HG03175 (cell line): ENCODE results near the gene HMCN1.

ENCODE experiments used
- ATAC-seq: cut with Tn5 transposase; IDR thresholded peaks from one replicate; pipeline ENCODE4 v1.9.1; 2021; ENCODE audit warnings: mild to moderate bottlenecking, moderate library complexity; ENCODE audit not compliant: unreplicated experiment

The HMCN1 gene

GRCh38 chr1:185895208-185895900, 161.2 kb downstream of the HMCN1 start:
- no peak for ATAC-seq

- ATAC-seq = no peak
Observed at GRCh38 chr1:185896863-185897262, 162.7 kb downstream of the HMCN1 start.

GRCh38 chr1:185906186-185906585, 172.0 kb downstream of the HMCN1 start:
- no peak for ATAC-seq

GRCh38 chr1:185907246-185907645, 173.1 kb downstream of the HMCN1 start:
- no peak for ATAC-seq

GRCh38 chr1:185911978-185912377, 177.8 kb downstream of the HMCN1 start:
- ATAC-seq = no peak

GRCh38 chr1:185912504-185912903, 178.3 kb downstream of the HMCN1 start:
- no peak for ATAC-seq

GRCh38 chr1:185914089-185914488, 179.9 kb downstream of the HMCN1 start:
- ATAC-seq = no peak

- no peak for ATAC-seq
Observed at GRCh38 chr1:185916861-185917260, 182.7 kb downstream of the HMCN1 start.

GRCh38 chr1:185917646-185918045, 183.5 kb downstream of the HMCN1 start:
- ATAC-seq = no peak

GRCh38 chr1:185920602-185921001, 186.4 kb downstream of the HMCN1 start:
- ATAC-seq = no peak

- ATAC-seq = no peak
Observed at GRCh38 chr1:185921636-185922035, 187.4 kb downstream of the HMCN1 start.

- ATAC-seq = no peak
Observed at GRCh38 chr1:185926588-185926987, 192.4 kb downstream of the HMCN1 start.

- ATAC-seq = no peak
Observed at GRCh38 chr1:185929776-185930175, 195.6 kb downstream of the HMCN1 start.

- no peak for ATAC-seq
Observed at GRCh38 chr1:185931438-185931837, 197.2 kb downstream of the HMCN1 start.

- no peak for ATAC-seq
Observed at GRCh38 chr1:185933580-185933979, 199.4 kb downstream of the HMCN1 start.

GRCh38 chr1:185934476-185935189, 200.4 kb downstream of the HMCN1 start:
- ATAC-seq = no peak

- ATAC-seq = no peak
Observed at GRCh38 chr1:185935360-185935759, 201.2 kb downstream of the HMCN1 start.

GRCh38 chr1:185936641-185937040, 202.4 kb downstream of the HMCN1 start:
- ATAC-seq = no peak

- ATAC-seq = no peak
Observed at GRCh38 chr1:185938396-185938795, 204.2 kb downstream of the HMCN1 start.

GRCh38 chr1:185939142-185939541, 205.0 kb downstream of the HMCN1 start:
- ATAC-seq = no peak

- ATAC-seq = no peak
Observed at GRCh38 chr1:185942961-185943360, 208.8 kb downstream of the HMCN1 start.

- no peak for ATAC-seq
Observed at GRCh38 chr1:185956881-185957280, 222.7 kb downstream of the HMCN1 start.
